ENCODE data around the gene NOTCH2NLA. TPM values are rescaled to one million over a fixed set of nuclear protein-coding genes. Genes with fewer than 3 reads are reported as not detected.
"Not testable (repeated sequence)": the region's sequence is repeated elsewhere in the genome, so short reads cannot be mapped to it uniquely, and the experiment has no call there.

The NOTCH2NLA gene
- total and polyA plus RNA-seq, 2 of the 13 experiments (the other 11 are each of a cell fraction or from before 2014, with no cell fraction given), result 4.7 to 6.9 TPM

DNA sequence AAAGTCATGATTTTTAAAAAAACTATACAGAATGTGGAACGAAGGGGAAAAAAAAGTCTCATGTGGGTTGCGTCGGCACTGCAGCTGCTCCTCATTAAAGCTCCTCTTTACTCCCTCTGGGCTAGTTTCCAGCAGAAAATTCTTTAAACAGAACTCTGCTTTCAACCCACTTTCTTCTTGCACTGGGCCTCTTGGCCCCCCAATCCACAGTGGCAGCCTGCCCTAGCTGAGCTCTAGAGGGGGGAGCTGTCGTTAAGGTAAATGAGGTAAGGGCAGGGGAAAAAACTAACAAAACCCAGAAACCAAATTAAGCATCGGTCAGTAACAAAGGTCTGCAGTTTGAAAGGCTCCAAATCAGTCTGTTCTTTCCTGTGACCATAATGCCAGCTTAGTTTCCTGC lies 54.3 kb downstream of the NOTCH2NLA start:
- FAIRE-seq; H3K9ac ChIP-seq (ENCODE audit: insufficient read depth, low read depth, low read length); H3K4me2 ChIP-seq (ENCODE audit: low read depth, low read length); H3K36me3 ChIP-seq (replicated peaks in 1 of 2; ENCODE audit: control insufficient read depth in 1 of 2, insufficient read depth in 2 of 2, low read length in 2 of 2); H3K27ac ChIP-seq (ENCODE audit: extremely low read length, insufficient read depth, low read length); ATAC-seq; intact Hi-C loops (cut with micrococcal nuclease; ENCODE audit: unreplicated experiment); BruUV-seq (replicated peaks); in situ Hi-C loops (cut with HindIII; ENCODE audit: extremely low pct_ligation_motif_present, low pct_unique_long_range_greater_than_20kb); DNase-seq (ENCODE audit: low spot score); H2AFZ ChIP-seq (ENCODE audit: low read length); H3K27me3 ChIP-seq (ENCODE audit: control insufficient read depth in 1 of 2, insufficient read depth in 2 of 2, low read length in 2 of 2); H3K79me2 ChIP-seq (ENCODE audit: insufficient read depth, low read length); H3K4me1 ChIP-seq (ENCODE audit: insufficient read depth, low read length); POLR2A ChIA-PET; CTCF ChIA-PET (ENCODE audit: low intra/inter-chr PET ratio, low total read pairs); H3K4me3 ChIP-seq (replicated peaks in 1 of 3; ENCODE audit: insufficient read depth in 1 of 3, low read depth in 2 of 3, low read length in 3 of 3); H4K20me1 ChIP-seq (ENCODE audit: insufficient read depth, low read length); H3K9me3 ChIP-seq (ENCODE audit: low read length): not testable (repeated sequence)
- WGBS (ENCODE audit: low lambda C conversion rate), result 96% methylated on average over 4 of the region's 5 CpGs

DNA sequence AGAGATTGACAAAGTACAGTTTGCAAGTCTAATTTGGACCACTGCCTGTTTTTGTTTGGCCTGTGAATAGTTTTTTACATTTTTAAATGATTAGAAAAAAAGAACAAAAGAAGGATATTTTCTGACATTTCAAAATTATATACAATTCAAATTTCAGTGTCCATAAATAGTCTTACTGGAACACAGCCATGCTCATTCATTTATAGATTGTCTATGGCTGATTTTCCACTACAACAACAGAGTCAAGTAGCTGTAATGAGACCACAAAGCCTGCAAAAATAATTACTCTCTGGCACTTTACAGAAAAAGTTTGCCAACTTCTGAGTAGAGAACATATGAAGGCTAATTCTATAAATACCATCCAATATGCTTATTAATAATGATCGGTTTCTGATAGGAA lies 61.1 kb downstream of the NOTCH2NLA start:
- no CpG with 5 or more reads among the region's 1 CpG for WGBS (ENCODE audit: low lambda C conversion rate)
- in situ Hi-C loops (cut with HindIII; ENCODE audit: extremely low pct_ligation_motif_present, low pct_unique_long_range_greater_than_20kb), result not testable (repeated sequence)

DNA sequence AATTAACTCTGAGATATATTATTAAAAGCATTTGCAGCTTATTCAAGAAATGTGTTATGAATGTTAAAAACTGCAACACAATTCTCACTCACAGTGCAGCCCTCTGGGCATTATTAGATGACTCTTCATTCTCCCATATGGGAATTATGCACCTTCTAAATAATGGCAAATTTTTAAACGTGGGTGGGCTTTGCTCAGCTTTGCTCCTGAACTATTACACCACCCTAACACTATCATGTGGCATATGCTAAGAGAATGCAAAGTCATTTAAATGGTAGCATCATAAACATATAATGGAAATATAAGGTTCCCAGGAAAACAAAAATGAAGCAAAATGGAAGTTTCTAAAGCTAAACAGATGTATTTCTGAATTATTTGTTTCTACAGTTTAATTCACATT lies 61.5 kb downstream of the NOTCH2NLA start:
- FAIRE-seq; H3K4me1 ChIP-seq (ENCODE audit: insufficient read depth, low read length); H3K79me2 ChIP-seq (ENCODE audit: insufficient read depth, low read length); in situ Hi-C loops (cut with HindIII; ENCODE audit: extremely low pct_ligation_motif_present, low pct_unique_long_range_greater_than_20kb); H4K20me1 ChIP-seq (ENCODE audit: insufficient read depth, low read length); CTCF ChIA-PET (ENCODE audit: low intra/inter-chr PET ratio, low total read pairs); DNase-seq (ENCODE audit: low spot score); H3K27me3 ChIP-seq (ENCODE audit: control insufficient read depth in 1 of 2, insufficient read depth in 2 of 2, low read length in 2 of 2); H3K4me2 ChIP-seq (ENCODE audit: low read depth, low read length); H2AFZ ChIP-seq (ENCODE audit: low read length); H3K9ac ChIP-seq (ENCODE audit: insufficient read depth, low read depth, low read length); ATAC-seq; H3K4me3 ChIP-seq (replicated peaks in 1 of 3; ENCODE audit: insufficient read depth in 1 of 3, low read depth in 2 of 3, low read length in 3 of 3); intact Hi-C loops (cut with micrococcal nuclease; ENCODE audit: unreplicated experiment); BruUV-seq (replicated peaks); POLR2A ChIA-PET; H3K27ac ChIP-seq (ENCODE audit: extremely low read length, insufficient read depth, low read length); H3K9me3 ChIP-seq (ENCODE audit: low read length); H3K36me3 ChIP-seq (replicated peaks in 1 of 2; ENCODE audit: control insufficient read depth in 1 of 2, insufficient read depth in 2 of 2, low read length in 2 of 2): not testable (repeated sequence)
- no CpG with 5 or more reads among the region's 1 CpG for WGBS (ENCODE audit: low lambda C conversion rate)

More for the DNA sequence above, 61.1 kb downstream of the NOTCH2NLA start:
- H2AFZ ChIP-seq (ENCODE audit: low read length); H3K9ac ChIP-seq (ENCODE audit: insufficient read depth, low read depth, low read length); H3K4me2 ChIP-seq (ENCODE audit: low read depth, low read length); H3K27me3 ChIP-seq (ENCODE audit: control insufficient read depth in 1 of 2, insufficient read depth in 2 of 2, low read length in 2 of 2); POLR2A ChIA-PET; H3K4me3 ChIP-seq (replicated peaks in 1 of 3; ENCODE audit: insufficient read depth in 1 of 3, low read depth in 2 of 3, low read length in 3 of 3); H3K4me1 ChIP-seq (ENCODE audit: insufficient read depth, low read length); H4K20me1 ChIP-seq (ENCODE audit: insufficient read depth, low read length); H3K79me2 ChIP-seq (ENCODE audit: insufficient read depth, low read length); ATAC-seq; CTCF ChIA-PET (ENCODE audit: low intra/inter-chr PET ratio, low total read pairs); H3K9me3 ChIP-seq (ENCODE audit: low read length); FAIRE-seq; intact Hi-C loops (cut with micrococcal nuclease; ENCODE audit: unreplicated experiment); H3K36me3 ChIP-seq (replicated peaks in 1 of 2; ENCODE audit: control insufficient read depth in 1 of 2, insufficient read depth in 2 of 2, low read length in 2 of 2); DNase-seq (ENCODE audit: low spot score); BruUV-seq (replicated peaks); H3K27ac ChIP-seq (ENCODE audit: extremely low read length, insufficient read depth, low read length): not testable (repeated sequence)
